ELR (cell line): ENCODE data around the gene REM2.
A peak's percentile ranks its signal among the peaks of the same experiment; 100 is the strongest.

Experiments used
- DNase-seq: peaks from one replicate; pipeline ENCODE4 v3.0.0-alpha.2; 2015; ENCODE audit warnings: low read depth

The REM2 gene

GRCh38 chr14:22883173-22883976 is at the start of gene REM2:
Gene REM2 (plus strand): TSS chr14:22883222. CDS start chr14:22883288, 66 bp downstream.
- DNase-seq = no peak

GRCh38 chr14:22835505-22835904 is 47.5 kb upstream of the REM2 start:
- DNase-seq = no peak

- DNase-seq = peak; percentile 90
Observed at GRCh38 chr14:22836301-22837113, 46.5 kb upstream of the REM2 start, which contains the start of gene MMP14. Gene MMP14 (plus strand): TSS chr14:22836585. CDS start chr14:22836818, 233 bp downstream.

- peak; percentile 60 for DNase-seq
Observed at GRCh38 chr14:22837114-22837749, 45.8 kb upstream of the REM2 start.

- DNase-seq = peak; percentile 67
Observed at GRCh38 chr14:22837750-22838538, 45.1 kb upstream of the REM2 start.

GRCh38 chr14:22838631-22839041 is 44.4 kb upstream of the REM2 start:
- DNase-seq = peak; percentile 70

GRCh38 chr14:22839159-22839779 is 43.8 kb upstream of the REM2 start:
- no peak for DNase-seq

GRCh38 chr14:22841311-22841710 is 41.7 kb upstream of the REM2 start:
- DNase-seq = no peak

- DNase-seq = no peak
Observed at GRCh38 chr14:22841769-22842168, 41.3 kb upstream of the REM2 start.

- no peak for DNase-seq
Observed at GRCh38 chr14:22842211-22843122, 40.6 kb upstream of the REM2 start.

- no peak for DNase-seq
Observed at GRCh38 chr14:22843123-22843925, 39.7 kb upstream of the REM2 start.

GRCh38 chr14:22844221-22845102 is 38.6 kb upstream of the REM2 start:
- no peak for DNase-seq

- DNase-seq = no peak
Observed at GRCh38 chr14:22845103-22845394, 38.0 kb upstream of the REM2 start.

GRCh38 chr14:22845821-22846625 is 37.0 kb upstream of the REM2 start:
- DNase-seq = no peak

- no peak for DNase-seq
Observed at GRCh38 chr14:22846811-22847307, 36.2 kb upstream of the REM2 start.

- DNase-seq = peak; percentile 80
Observed at GRCh38 chr14:22847661-22848341, 35.2 kb upstream of the REM2 start.
